Spleen (tissue), 11 donors: ENCODE results near the gene IFIT2. TPM values are rescaled to one million over a fixed set of nuclear protein-coding genes. Genes with fewer than 3 reads are reported as not detected.
"Not testable (repeated sequence)": the region's sequence is repeated elsewhere in the genome, so short reads cannot be mapped to it uniquely, and the experiment has no call there.

Experiments
- DNase-seq: peaks from one replicate; pipeline ENCODE4 v3.0.0-alpha.2; 2020
- H3K27ac ChIP-seq, 8 donors: fragments of 200-600 bp; sonication (generic) in 7 of 8; 1 replicate in 4 of 8; 2 replicates in 4 of 8; pipeline versions ENCODE4 v1.5.0 to v1.8.0; 2016 to 2021; ENCODE audit warnings: inconsistent platforms in 4 of 8, mild to moderate bottlenecking in 4 of 8, moderate library complexity in 1 of 8
- H3K27me3 ChIP-seq, 7 donors: fragments of 200-600 bp; sonication (generic) in 6 of 7; replicated peaks in 1 of 7; 1 replicate in 4 of 7; 2 replicates in 3 of 7; pipeline versions ENCODE4 v1.5.0 to v1.8.0; 2016 to 2021; ENCODE audit warnings: inconsistent platforms in 3 of 7, mild to moderate bottlenecking in 1 of 7
- H3K36me3 ChIP-seq, 6 donors: fragments of 200-600 bp; sonication (generic) in 5 of 6; 1 replicate in 4 of 6; 2 replicates in 2 of 6; pipeline versions ENCODE4 v1.5.0 to v1.8.0; 2016 to 2021; ENCODE audit warnings: inconsistent platforms in 2 of 6
- H3K4me1 ChIP-seq, 6 donors: fragments of 200-600 bp; sonication (generic) in 5 of 6; 1 replicate in 3 of 6; 2 replicates in 3 of 6; pipeline versions ENCODE4 v1.5.0 to v1.8.0; 2016 to 2021; ENCODE audit warnings: inconsistent platforms in 3 of 6
- H3K4me3 ChIP-seq, 8 donors: fragments of 200-600 bp; sonication (generic) in 7 of 8; 1 replicate in 4 of 8; 2 replicates in 4 of 8; pipeline versions ENCODE4 v1.5.0 to v1.8.0; 2016 to 2021; ENCODE audit warnings: inconsistent platforms in 4 of 8, mild to moderate bottlenecking in 4 of 8, moderate library complexity in 2 of 8
- H3K9me3 ChIP-seq, 8 donors: fragments of 200-600 bp; sonication (generic) in 7 of 8; 1 replicate in 4 of 8; 2 replicates in 4 of 8; pipeline versions ENCODE4 v1.5.0 to v1.8.0; 2016 to 2021; ENCODE audit warnings: inconsistent platforms in 4 of 8
- CTCF ChIP-seq, 11 experiments: fragments of 200-600 bp in 7 of 11; fragments of 450-650 bp in 4 of 11; sonication (generic) in 4 of 11; IDR thresholded peaks in 8 of 11; conservative IDR thresholded peaks in 3 of 11; 1 replicate in 7 of 11; 2 replicates in 4 of 11; pipeline versions ENCODE4 v1.4.0 to v1.8.0; 2016 to 2021; ENCODE audit warnings: antibody characterized with exemption in 11 of 11, inconsistent platforms in 4 of 11, mild to moderate bottlenecking in 1 of 11
- POLR2A ChIP-seq, 3 donors: fragments of 450-650 bp; IDR thresholded peaks; one replicate each; pipeline ENCODE4 v1.5.1; 2017; ENCODE audit warnings: antibody characterized with exemption in 3 of 3, mild to moderate bottlenecking in 1 of 3
- POLR2AphosphoS5 ChIP-seq, 3 donors: sonication (generic); formaldehyde crosslinking; IDR thresholded peaks; one replicate each; pipeline ENCODE4 v1.5.1; 2017; ENCODE audit warnings: antibody characterized with exemption in 3 of 3
- WGBS, 5 donors: extraction: QIAGEN DNeasy Blood & Tissue Kit in 3 of 5; methylation state at CpG; one replicate each; pipeline versions ENCODE4 v1.1.5 to v1.1.7; 2013 to 2018; 5-methylcytosine and 5-hydroxymethylcytosine counted together
- intact Hi-C: fragments of 100-400 bp; cut with DNase I; formaldehyde crosslinking; loops from one replicate; pipeline ENCODE4 v1.15.0; 2023; ENCODE audit warnings: low total_unique reads
- polyA plus RNA-seq, 3 donors: library from polyadenylated mRNA; stranded (reverse); fragments of 200-250 nt; gene quantifications; one replicate each; pipeline ENCODE4 v1.2.1, GENCODE V29; 2013
- total RNA-seq, 7 donors: library from RNA; depleted of rRNA in 3 of 7; stranded (reverse); fragments of >200 nt in 3 of 7; fragmentation: NEBNext Ultra II Directional in 4 of 7; extraction: Animal tissue kit (Norgen Biotek cat#: 25700) in 4 of 7; gene quantifications; one replicate each; pipeline versions ENCODE4 v1.1.0 to v1.2.1, GENCODE V29; 2016 to 2021
- donor health status: healthy with polysubstance abuse.
- donor health status: DM: no; HTN: no; CAD: no; lungs with moderate emphysema.
- donor health status: DM: no; HTN: no; CAD: no.
- donor health status: Bipolar disorder and iron deficiency.
- donor health status: healthy.
- donor health status: DM: no; HTN: no; CAD: no.
- donor health status: DM: yes; HTN: yes; CAD: no.

Gene IFIT2
- total and polyA plus RNA-seq, 10 donors = 6.1 to 22.2 (median 15.9) TPM

- peak in 2 of 3 donors; percentile 28 to 34 for TF ChIP-seq POLR2AphosphoS5 (IDR thresholded peaks at IDR 0.05)
- H3K27me3 ChIP-seq, H3K36me3 ChIP-seq, intact Hi-C loops, H3K4me3 ChIP-seq, DNase-seq, H3K9me3 ChIP-seq: not testable (repeated sequence)
- Histone ChIP-seq H3K27ac (peak overlapping the region in 7 of 8 donors; percentile 39 to 80 (median 74)), H3K4me1 (peaks cover 23 to 64% (median 51%) of the 10 kb centered on the region in 6 donors)
- WGBS, 5 donors = 26 to 50% (median 31%) methylated on average over 7 of the region's 7 CpGs
Measured at GRCh38 chr10:89350631-89351315, 48.9 kb downstream of the IFIT2 start.

- no peak overlapping the region for H3K4me3 ChIP-seq
- no peak for DNase-seq
- intact Hi-C loops = no loop called here
- H3K9me3 ChIP-seq = no peaks in the 10 kb centered on the region
- 48 to 78% (median 69%) methylated on average over 1 of the region's 1 CpG for WGBS, 5 donors
- TF ChIP-seq CTCF (IDR thresholded peaks at IDR 0.05 in 8 of 11, conservative IDR thresholded peaks at IDR 0.05 in 3 of 11) = no peak
- peak overlapping the region in 7 of 8 donors; percentile 39 to 80 (median 74) for H3K27ac ChIP-seq
- H3K36me3 ChIP-seq = no peaks in the 10 kb centered on the region
- H3K27me3 ChIP-seq = no peaks in the 10 kb centered on the region
- H3K4me1 ChIP-seq = peaks cover 23 to 58% (median 45%) of the 10 kb centered on the region in 6 donors
Measured at GRCh38 chr10:89351412-89351779, 49.5 kb downstream of the IFIT2 start.

GRCh38 chr10:89351780-89352597, 50.1 kb downstream of the IFIT2 start:
- peak overlapping the region in 7 of 8 donors; percentile 39 to 80 (median 74) for H3K27ac ChIP-seq
- no peak for TF ChIP-seq POLR2A (IDR thresholded peaks at IDR 0.05)
- TF ChIP-seq POLR2AphosphoS5 (IDR thresholded peaks at IDR 0.05) = peak in 1 of 3 donors; percentile 23
- 65 to 76% (median 72%) methylated on average over 12 of the region's 12 CpGs for WGBS, 5 donors
- no peaks in the 10 kb centered on the region for H3K27me3 ChIP-seq
- peaks cover 17 to 52% (median 39%) of the 10 kb centered on the region in 6 donors for H3K4me1 ChIP-seq
- DNase-seq = no peak
- H3K36me3 ChIP-seq = no peaks in the 10 kb centered on the region
- no peaks in the 10 kb centered on the region for H3K9me3 ChIP-seq
- intact Hi-C loops = no loop called here
- no peak overlapping the region for H3K4me3 ChIP-seq

GRCh38 chr10:89352802-89353201, 51.0 kb downstream of the IFIT2 start:
- DNase-seq = no peak
- peaks cover 11 to 43% (median 31%) of the 10 kb centered on the region in 6 donors for H3K4me1 ChIP-seq
- no peaks in the 10 kb centered on the region for H3K9me3 ChIP-seq
- TF ChIP-seq CTCF (IDR thresholded peaks at IDR 0.05 in 8 of 11, conservative IDR thresholded peaks at IDR 0.05 in 3 of 11) (no peak), POLR2AphosphoS5 (IDR thresholded peaks at IDR 0.05) (no peak), POLR2A (IDR thresholded peaks at IDR 0.05) (no peak)
- intact Hi-C loops = no loop called here
- H3K27ac ChIP-seq = peak overlapping the region in 1 of 8 donors; percentile 39
- H3K4me3 ChIP-seq = no peak overlapping the region
- 71 to 87% (median 81%) methylated on average over 4 of the region's 4 CpGs for WGBS, 5 donors
- H3K27me3 ChIP-seq = no peaks in the 10 kb centered on the region
- H3K36me3 ChIP-seq = no peaks in the 10 kb centered on the region

GRCh38 chr10:89355394-89355931, 53.6 kb downstream of the IFIT2 start:
- intact Hi-C loops = no loop called here
- Histone ChIP-seq H3K36me3 (no peaks in the 10 kb centered on the region), H3K4me1 (peaks cover 6 to 19% (median 13%) of the 10 kb centered on the region in 6 donors), H3K27ac (no peak overlapping the region), H3K27me3 (no peaks in the 10 kb centered on the region), H3K4me3 (no peak overlapping the region), H3K9me3 (no peaks in the 10 kb centered on the region)
- no peak for DNase-seq
- no peak for TF ChIP-seq POLR2A (IDR thresholded peaks at IDR 0.05)
- TF ChIP-seq CTCF (IDR thresholded peaks at IDR 0.05 in 8 of 11, conservative IDR thresholded peaks at IDR 0.05 in 3 of 11) = no peak
- TF ChIP-seq POLR2AphosphoS5 (IDR thresholded peaks at IDR 0.05) = no peak
- WGBS, 5 donors = 90 to 93% (median 91%) methylated on average over 2 of the region's 2 CpGs
